ENCODE data around the gene CFAP45. TPM values are rescaled to one million over a fixed set of nuclear protein-coding genes. Genes with fewer than 3 reads are reported as not detected.
"Not testable (repeated sequence)": the region's sequence is repeated elsewhere in the genome, so short reads cannot be mapped to it uniquely, and the experiment has no call there.

The CFAP45 gene
- total RNA-seq, 1 experiment from 2014 or later, result 3.6 TPM

DNA sequence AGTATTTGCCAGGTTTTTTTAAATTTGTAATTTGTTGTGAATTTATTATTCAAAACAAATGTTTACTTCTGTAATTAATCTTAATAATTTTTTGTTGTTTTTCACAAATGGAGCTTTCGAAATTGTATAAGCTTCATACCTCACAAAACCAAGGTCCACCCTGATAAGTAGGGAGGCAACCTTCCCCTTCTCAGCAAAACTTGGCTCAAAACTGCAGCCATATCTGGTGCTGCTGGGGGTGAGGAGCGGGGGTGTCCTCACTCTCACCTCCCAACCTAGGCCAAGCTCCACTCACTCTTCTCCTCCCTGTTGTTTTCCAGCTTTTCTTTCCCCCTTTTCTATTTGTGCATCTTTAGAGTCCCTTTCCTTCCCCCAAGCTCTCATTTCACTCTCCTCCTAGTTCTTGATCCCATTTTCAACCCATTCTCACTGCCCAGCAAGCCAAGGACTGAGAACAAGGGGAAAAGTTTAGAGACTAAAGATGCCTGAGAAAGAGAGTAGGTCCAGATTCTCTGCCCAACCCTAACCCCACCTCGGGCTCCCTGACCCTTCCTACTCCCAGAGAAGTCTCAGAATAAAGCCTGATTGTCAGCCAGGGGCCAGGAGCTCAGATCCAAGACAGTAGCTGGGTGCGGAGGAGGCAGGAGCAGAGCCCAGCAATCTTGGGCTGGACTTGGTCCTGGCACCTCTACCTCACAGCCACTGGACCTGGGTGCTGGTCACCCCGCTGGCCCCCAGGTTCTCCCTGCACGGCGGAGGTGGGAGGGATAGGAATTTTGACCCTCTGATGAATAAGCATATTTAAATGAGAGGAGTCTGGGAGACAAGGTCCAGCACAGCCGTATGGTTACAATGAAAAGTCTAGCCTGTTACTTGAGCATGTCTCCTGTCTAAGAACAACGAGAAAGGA, 8.3 kb upstream of the CFAP45 start:
- BruUV-seq (replicated peaks), result no TSS peak
- ChIA-PET CTCF (no interaction called here), POLR2A (ENCODE audit: low non-redundant PET) (no interaction called here)
- intact Hi-C loops (cut with micrococcal nuclease; ENCODE audit: unreplicated experiment), result no loop called here
- Histone ChIP-seq H3K27me3 (replicated peaks; ENCODE audit: insufficient read depth, low read depth, low read length, poor library complexity) (no peaks in the 10 kb centered on the region), H3K4me3 (ENCODE audit: low read depth, low read length, poor library complexity, severe bottlenecking) (no peak overlapping the region), H3K27ac (ENCODE audit: low read depth, low read length, poor library complexity, severe bottlenecking) (no peak overlapping the region), H3K4me1 (ENCODE audit: insufficient read depth, low read length, poor library complexity, severe bottlenecking) (no peaks in the 10 kb centered on the region), H3K9me3 (ENCODE audit: low read depth, low read length, poor library complexity, severe bottlenecking) (peaks cover 3% of the 10 kb centered on the region), H3K36me3 (ENCODE audit: insufficient read depth, low read length, poor library complexity, severe bottlenecking) (no peaks in the 10 kb centered on the region)
- DNase-seq (ENCODE audit: low spot score), result no peak
- TF ChIP-seq EZH2 (IDR thresholded peaks at IDR 0.05; ENCODE audit: borderline replicate concordance, low read depth, low read length, poor library complexity, severe bottlenecking) (no peak), CTCF (conservative IDR thresholded peaks at IDR 0.05; ENCODE audit: low read depth, low read length) (no peak)

GRCh38 chr1:159906960-159907359, 7.0 kb upstream of the CFAP45 start:
- no TSS peak for BruUV-seq (replicated peaks)
- no peaks in the 10 kb centered on the region for H3K27me3 ChIP-seq (replicated peaks; ENCODE audit: insufficient read depth, low read depth, low read length, poor library complexity)
- no peak for TF ChIP-seq EZH2 (IDR thresholded peaks at IDR 0.05; ENCODE audit: borderline replicate concordance, low read depth, low read length, poor library complexity, severe bottlenecking)
- TF ChIP-seq CTCF (conservative IDR thresholded peaks at IDR 0.05; ENCODE audit: low read depth, low read length), result no peak
- intact Hi-C loops (cut with micrococcal nuclease; ENCODE audit: unreplicated experiment), result no loop called here
- ChIA-PET POLR2A (ENCODE audit: low non-redundant PET) (no interaction called here), CTCF (no interaction called here)
- no peaks in the 10 kb centered on the region for H3K4me1 ChIP-seq (ENCODE audit: insufficient read depth, low read length, poor library complexity, severe bottlenecking)
- no peak overlapping the region for H3K4me3 ChIP-seq (ENCODE audit: low read depth, low read length, poor library complexity, severe bottlenecking)
- H3K9me3 ChIP-seq (ENCODE audit: low read depth, low read length, poor library complexity, severe bottlenecking), result peaks cover 5% of the 10 kb centered on the region
- DNase-seq (ENCODE audit: low spot score), result no peak
- H3K36me3 ChIP-seq (ENCODE audit: insufficient read depth, low read length, poor library complexity, severe bottlenecking), result no peaks in the 10 kb centered on the region
- no peak overlapping the region for H3K27ac ChIP-seq (ENCODE audit: low read depth, low read length, poor library complexity, severe bottlenecking)

- H3K9me3 ChIP-seq (ENCODE audit: low read depth, low read length, poor library complexity, severe bottlenecking); H3K27ac ChIP-seq (ENCODE audit: low read depth, low read length, poor library complexity, severe bottlenecking); DNase-seq (ENCODE audit: low spot score); H3K27me3 ChIP-seq (replicated peaks; ENCODE audit: insufficient read depth, low read depth, low read length, poor library complexity); H3K4me3 ChIP-seq (ENCODE audit: low read depth, low read length, poor library complexity, severe bottlenecking); CTCF ChIA-PET; intact Hi-C loops (cut with micrococcal nuclease; ENCODE audit: unreplicated experiment); BruUV-seq (replicated peaks); POLR2A ChIA-PET (ENCODE audit: low non-redundant PET); H3K36me3 ChIP-seq (ENCODE audit: insufficient read depth, low read length, poor library complexity, severe bottlenecking); H3K4me1 ChIP-seq (ENCODE audit: insufficient read depth, low read length, poor library complexity, severe bottlenecking): not testable (repeated sequence)
These were observed 4.1 kb upstream of the CFAP45 start for GRCh38 chr1:159904036-159904435.

- intact Hi-C loops (cut with micrococcal nuclease; ENCODE audit: unreplicated experiment), result no loop called here
- H3K9me3 ChIP-seq (ENCODE audit: low read depth, low read length, poor library complexity, severe bottlenecking), result peaks cover 5% of the 10 kb centered on the region
- DNase-seq (ENCODE audit: low spot score), result no peak
- no peaks in the 10 kb centered on the region for H3K36me3 ChIP-seq (ENCODE audit: insufficient read depth, low read length, poor library complexity, severe bottlenecking)
- CTCF ChIA-PET, result no interaction called here
- no peaks in the 10 kb centered on the region for H3K27me3 ChIP-seq (replicated peaks; ENCODE audit: insufficient read depth, low read depth, low read length, poor library complexity)
- POLR2A ChIA-PET (ENCODE audit: low non-redundant PET), result no interaction called here
- H3K4me3 ChIP-seq (ENCODE audit: low read depth, low read length, poor library complexity, severe bottlenecking), result no peak overlapping the region
- no TSS peak for BruUV-seq (replicated peaks)
- TF ChIP-seq CTCF (conservative IDR thresholded peaks at IDR 0.05; ENCODE audit: low read depth, low read length) (no peak), EZH2 (IDR thresholded peaks at IDR 0.05; ENCODE audit: borderline replicate concordance, low read depth, low read length, poor library complexity, severe bottlenecking) (no peak)
- no peak overlapping the region for H3K27ac ChIP-seq (ENCODE audit: low read depth, low read length, poor library complexity, severe bottlenecking)
- H3K4me1 ChIP-seq (ENCODE audit: insufficient read depth, low read length, poor library complexity, severe bottlenecking), result peaks cover 7% of the 10 kb centered on the region
These were observed 2.6 kb upstream of the CFAP45 start for GRCh38 chr1:159902541-159902940.
